ENCODE measurements around the gene PACSIN3. TPM values are rescaled to one million over a fixed set of nuclear protein-coding genes. Genes with fewer than 3 reads are reported as not detected.
"Not testable (repeated sequence)": the region's sequence is repeated elsewhere in the genome, so short reads cannot be mapped to it uniquely, and the experiment has no call there.

Gene PACSIN3
- total RNA-seq (2014; rRNA removed; shearing (Covaris generic); ENCODE audit: low replicate concordance), result 31.9 and 35.9 TPM in 2 replicates

DNA sequence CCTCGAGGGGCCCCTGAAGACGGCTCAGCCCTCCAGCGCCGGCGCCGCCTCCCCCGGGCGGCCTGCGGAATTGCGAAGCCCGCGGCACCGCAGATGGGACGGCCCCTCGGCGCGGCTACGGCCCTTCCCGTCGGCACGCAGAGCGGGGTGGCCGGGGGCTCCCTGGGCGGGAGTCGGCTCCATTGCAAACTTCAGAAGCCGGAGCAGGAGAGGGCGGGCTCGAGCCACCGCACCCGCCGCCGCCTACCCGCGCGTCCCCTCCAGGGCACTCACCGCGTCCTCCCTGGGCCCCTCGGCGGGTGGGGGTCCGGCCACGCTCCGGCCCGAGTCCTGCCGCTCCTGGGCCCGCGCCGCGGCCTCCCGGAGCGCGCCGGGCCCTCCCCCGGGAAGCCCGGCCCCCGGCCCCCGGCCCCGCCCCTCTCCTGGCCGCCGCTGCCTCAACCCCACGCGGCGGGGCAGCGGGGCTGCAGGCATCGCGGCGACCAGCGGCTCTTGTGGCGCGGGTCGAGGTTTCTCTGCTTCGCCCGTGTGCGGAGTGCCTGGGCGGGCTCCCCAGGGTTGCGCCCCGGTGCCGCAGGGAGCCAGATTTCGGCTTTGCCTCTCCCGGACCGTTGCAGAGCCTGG is at the start of gene PACSIN3:
Gene PACSIN3 (minus strand): TSS at position 359 of the 624 bp plus-strand sequence. CDS start 3,707 bp downstream, outside the sequence.
- in situ Hi-C loops (cut with HindIII; ENCODE audit: low pct_unique_long_range_greater_than_20kb, low sequenced_read_pairs), result no loop called here
- DNase-seq (ENCODE audit: low read depth), result no peak

DNA sequence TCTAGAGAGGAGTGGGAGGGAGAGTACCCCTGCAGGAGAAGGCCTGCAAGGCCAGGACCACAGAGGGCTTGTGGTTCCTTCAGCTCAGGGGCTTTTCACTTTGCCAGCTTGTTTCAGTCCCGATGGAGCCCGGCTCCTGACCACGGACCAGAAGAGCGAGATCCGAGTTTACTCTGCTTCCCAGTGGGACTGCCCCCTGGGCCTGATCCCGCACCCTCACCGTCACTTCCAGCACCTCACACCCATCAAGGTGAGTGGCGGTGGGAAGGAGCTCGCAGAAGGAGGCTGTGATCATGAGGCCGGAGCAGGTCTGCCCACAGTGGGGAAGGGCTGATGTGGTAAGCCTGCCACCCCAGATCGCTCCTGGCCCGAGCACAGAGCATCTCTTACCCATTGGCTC is 48.9 kb upstream of the PACSIN3 start:
- in situ Hi-C loops (cut with HindIII; ENCODE audit: low pct_unique_long_range_greater_than_20kb, low sequenced_read_pairs), result no loop called here
- DNase-seq (ENCODE audit: low read depth), result no peak

DNA sequence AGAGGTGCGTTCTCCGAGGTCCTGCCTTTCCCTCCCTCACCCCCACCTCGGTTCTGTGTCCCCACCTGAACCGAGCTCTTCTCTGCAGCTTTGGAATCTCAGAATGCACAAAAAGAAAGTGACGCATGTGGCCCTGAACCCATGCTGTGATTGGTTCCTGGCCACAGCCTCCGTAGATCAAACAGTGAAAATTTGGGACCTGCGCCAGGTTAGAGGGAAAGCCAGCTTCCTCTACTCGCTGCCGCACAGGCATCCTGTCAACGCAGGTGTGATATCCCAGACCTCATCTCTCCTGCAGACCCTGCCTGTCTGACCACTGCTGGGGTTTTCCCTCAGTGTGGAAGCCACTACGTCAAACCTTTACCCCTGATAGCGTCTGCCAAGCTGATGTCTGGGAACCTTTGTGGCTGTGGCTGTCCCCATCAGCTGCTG is 48.5 kb upstream of the PACSIN3 start:
- no peak for DNase-seq (ENCODE audit: low read depth)
- in situ Hi-C loops (cut with HindIII; ENCODE audit: low pct_unique_long_range_greater_than_20kb, low sequenced_read_pairs), result no loop called here

DNA sequence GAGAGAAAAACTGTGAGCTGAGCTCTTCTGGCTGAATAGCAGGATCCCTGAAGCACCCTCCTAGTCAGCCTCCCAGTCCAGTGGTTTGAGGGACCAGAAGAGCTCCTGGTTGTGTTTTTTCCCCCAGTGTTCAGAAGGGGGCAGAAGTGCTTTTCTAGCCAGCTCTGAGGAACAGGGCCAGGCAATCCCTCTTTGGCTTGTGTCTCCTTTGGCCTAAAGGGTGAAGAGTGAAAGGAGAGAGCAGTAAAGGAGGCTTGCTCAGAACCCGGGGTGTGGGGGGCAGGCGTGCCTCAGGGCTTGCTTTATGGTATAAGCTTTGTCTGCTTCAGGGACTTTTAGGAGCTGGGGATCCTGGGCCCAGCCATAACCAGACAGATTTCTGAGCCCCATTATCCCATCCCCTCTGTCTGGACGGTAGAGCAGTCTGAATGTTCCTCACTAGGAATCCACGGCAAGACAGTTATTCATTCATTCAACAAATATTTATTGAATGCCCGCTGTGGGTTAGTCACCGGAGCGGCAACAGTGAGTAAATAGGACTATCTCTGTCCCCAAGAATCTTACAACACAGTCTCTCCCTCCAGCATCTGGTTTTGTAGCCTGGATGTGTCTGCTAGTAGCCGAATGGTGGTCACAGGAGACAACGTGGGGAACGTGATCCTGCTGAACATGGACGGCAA is 47.9 kb upstream of the PACSIN3 start:
- DNase-seq (ENCODE audit: low read depth), result no peak
- in situ Hi-C loops (cut with HindIII; ENCODE audit: low pct_unique_long_range_greater_than_20kb, low sequenced_read_pairs), result no loop called here

GRCh38 chr11:47233051-47233450 is 46.8 kb upstream of the PACSIN3 start:
- in situ Hi-C loops (cut with HindIII; ENCODE audit: low pct_unique_long_range_greater_than_20kb, low sequenced_read_pairs), result no loop called here
- DNase-seq (ENCODE audit: low read depth), result no peak

DNA sequence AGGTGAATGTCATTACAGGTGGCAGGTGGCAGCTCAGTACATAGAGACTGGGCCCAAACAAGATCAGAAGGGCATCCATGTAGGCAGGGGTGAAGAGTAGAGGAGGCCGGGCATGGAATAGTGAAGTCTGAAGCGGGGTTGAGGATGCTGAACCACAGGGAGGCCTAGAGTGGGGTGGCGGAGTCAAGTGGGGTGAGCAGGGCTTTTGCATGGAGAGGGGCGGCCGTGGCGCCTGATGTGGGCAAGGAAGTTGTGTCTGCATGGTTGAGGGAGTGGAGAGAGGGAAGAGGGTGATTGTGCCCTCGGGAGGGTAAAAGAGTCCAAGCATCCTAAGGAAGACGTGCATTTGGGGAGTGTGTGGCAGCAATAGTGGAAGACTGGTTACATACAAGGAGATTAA is 42.9 kb upstream of the PACSIN3 start:
- in situ Hi-C loops (cut with HindIII; ENCODE audit: low pct_unique_long_range_greater_than_20kb, low sequenced_read_pairs), result no loop called here
- no peak for DNase-seq (ENCODE audit: low read depth)

DNA sequence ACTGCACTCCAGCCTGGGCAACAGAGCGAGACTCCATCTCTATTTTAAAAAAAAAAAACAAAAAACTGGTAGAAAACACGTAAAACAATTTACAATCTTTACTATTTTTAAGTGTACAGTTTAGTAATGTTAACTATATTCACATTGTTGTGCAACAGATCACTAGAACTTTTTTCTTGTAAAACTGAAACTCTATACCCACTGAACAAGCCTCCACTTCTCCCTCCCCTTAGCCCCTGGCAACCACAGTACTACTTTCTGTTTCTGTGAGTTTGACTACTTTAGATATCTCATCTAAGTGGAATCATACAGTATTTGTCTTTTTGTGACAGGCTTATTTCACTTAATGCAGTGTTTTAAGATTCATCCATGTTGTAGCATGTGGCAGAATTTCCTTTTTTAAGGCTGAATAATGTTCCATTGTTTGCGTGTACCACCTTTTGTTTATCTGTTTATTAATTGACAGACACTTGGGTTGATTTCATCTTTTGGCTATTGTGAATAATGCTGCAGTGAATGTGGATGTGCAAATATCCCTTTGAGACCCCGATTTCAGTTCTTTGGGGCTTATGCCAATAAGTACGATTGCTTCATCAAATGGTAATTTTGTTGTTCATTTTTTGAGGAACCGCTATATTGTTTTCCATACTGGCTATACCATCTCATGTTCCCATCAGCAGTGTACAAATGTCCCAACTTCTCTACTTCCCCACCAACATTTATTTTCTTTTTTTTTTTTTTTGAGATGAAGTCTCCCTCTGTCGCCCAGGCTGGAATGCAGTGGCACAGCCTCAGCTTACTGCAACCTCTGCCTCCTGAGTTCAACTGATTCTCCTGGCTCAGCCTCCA is 39.5 kb upstream of the PACSIN3 start:
- in situ Hi-C loops (cut with HindIII; ENCODE audit: low pct_unique_long_range_greater_than_20kb, low sequenced_read_pairs), result no loop called here
- DNase-seq (ENCODE audit: low read depth), result no peak

DNA sequence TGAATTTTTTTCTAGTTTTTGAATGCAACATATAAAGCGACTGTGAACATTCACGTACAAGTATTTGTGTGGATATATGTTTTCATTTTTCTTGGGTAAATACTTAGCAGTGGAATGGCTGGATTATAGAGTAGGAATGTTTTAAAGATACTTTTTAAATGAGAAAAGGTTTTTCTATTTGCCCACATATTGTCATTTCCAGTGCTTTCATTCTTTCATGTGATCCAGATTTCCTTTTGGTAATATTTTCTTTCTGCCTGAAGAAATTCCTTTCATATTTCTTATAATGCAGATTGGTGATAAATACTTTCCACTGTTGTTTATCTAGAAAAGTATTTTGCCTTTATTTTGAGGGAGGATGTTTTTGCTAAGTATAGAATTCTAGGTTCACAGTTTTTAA is 36.5 kb upstream of the PACSIN3 start:
- in situ Hi-C loops (cut with HindIII; ENCODE audit: low pct_unique_long_range_greater_than_20kb, low sequenced_read_pairs), result no loop called here
- no peak for DNase-seq (ENCODE audit: low read depth)

DNA sequence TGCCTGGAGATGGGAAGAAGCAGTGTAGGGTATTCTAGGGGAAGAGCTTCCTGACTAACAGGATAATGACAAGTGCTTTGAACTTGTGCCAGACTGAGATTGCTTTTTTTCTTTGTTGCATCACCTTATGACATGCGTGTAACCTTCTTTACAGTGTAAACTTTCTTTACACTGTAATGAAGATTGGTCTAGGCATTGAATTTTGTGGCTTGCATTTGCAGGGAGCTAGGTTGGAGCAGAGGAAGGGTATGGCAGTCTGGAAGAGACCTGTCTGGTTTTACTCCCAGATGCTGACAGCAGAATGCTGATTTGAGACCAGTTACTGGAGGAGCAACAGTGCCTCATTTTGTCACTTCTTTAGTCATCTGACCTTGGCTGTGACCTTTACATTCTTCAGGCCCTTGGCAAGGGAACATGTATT is 34.2 kb upstream of the PACSIN3 start:
- in situ Hi-C loops (cut with HindIII; ENCODE audit: low pct_unique_long_range_greater_than_20kb, low sequenced_read_pairs), result no loop called here
- DNase-seq (ENCODE audit: low read depth), result peak; percentile 44

DNA sequence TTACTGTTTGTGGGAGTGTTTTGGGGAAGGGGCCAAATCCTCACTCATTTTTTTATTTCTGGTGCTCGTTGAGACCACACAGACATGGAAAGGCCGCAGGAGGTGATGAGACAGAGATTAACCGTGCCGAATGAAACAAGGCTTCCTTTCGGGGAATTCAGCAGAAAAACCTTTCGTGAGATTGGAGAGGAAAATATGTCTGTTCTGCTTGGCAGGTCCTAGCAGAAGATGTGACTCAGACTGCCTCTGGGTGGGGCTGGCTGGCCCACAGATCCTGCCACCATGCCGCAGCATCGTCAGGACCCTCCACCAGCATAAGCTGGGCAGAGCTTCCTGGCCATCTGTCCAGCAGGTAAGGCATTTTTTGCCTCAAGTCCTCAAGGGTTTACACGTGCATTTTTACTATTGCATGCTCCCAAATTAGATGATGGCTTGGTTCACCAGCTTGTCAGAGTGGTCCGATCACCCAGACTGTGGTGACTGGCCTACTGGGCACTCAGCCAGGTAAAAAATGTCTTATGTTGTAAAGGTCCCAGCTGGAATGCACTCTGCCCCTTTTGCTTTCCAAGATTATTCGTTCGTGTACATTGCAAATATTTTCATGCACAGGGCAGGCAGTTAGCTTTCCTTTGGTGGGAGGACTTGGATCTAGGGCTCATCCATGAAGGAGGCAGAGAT is 30.0 kb upstream of the PACSIN3 start:
- in situ Hi-C loops (cut with HindIII; ENCODE audit: low pct_unique_long_range_greater_than_20kb, low sequenced_read_pairs), result no loop called here
- DNase-seq (ENCODE audit: low read depth), result peak; percentile 80

- in situ Hi-C loops (cut with HindIII; ENCODE audit: low pct_unique_long_range_greater_than_20kb, low sequenced_read_pairs), result no loop called here
- no peak for DNase-seq (ENCODE audit: low read depth)
Observed at GRCh38 chr11:47215366-47215910, 29.2 kb upstream of the PACSIN3 start.

DNA sequence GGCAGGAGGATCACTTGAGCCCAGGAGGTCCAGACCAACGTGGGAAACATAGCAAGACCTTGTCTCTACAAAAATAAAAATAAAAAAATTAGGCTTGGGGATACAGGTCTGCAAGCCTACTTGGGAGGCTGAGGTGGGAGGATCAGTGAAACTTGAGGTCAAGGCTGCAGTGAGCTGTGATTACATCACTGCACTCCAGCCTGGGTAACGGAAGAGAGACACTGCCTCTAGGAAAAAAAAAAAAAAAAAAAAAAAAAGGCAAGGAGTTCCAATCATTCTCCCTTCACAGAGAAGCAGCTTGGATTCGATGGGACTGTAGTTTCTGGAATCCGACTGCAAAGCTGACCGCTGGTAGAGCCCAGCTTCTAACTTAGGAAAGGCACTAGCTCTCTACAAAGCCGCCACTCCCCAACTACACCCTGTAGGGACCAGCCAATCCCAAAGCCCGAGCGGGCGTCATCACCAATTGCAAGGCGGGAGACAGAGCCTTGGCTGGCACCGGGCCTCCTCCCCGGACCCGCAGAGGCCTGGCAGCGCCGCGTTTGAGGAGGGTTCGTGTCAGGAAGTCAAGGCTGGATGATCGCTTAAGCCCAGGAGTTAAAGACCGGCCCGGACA is 27.8 kb upstream of the PACSIN3 start:
- DNase-seq (ENCODE audit: low read depth), result peak; percentile 90
- in situ Hi-C loops (cut with HindIII; ENCODE audit: low pct_unique_long_range_greater_than_20kb, low sequenced_read_pairs), result no loop called here

- no peak for DNase-seq (ENCODE audit: low read depth)
- in situ Hi-C loops (cut with HindIII; ENCODE audit: low pct_unique_long_range_greater_than_20kb, low sequenced_read_pairs), result no loop called here
Observed at GRCh38 chr11:47212938-47213337, 26.7 kb upstream of the PACSIN3 start.

DNA sequence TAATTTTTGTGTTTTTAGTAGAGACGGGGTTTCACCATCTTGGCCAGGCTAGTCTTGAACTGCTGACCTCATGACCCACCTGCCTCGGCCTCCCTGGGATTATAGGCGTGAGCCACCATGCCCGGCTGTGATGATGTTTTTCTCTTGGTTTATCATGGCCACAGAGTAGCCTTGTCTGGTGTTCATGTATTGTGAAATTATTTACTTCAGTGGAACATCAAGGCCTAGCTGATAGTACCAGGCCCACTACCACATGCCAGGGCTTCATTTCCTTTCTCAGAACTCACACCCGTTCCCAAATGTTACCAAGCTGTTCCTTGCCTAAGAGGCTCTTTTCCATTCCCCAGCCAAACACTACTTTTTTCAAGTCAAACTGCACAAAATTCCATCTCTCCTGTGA is 22.4 kb upstream of the PACSIN3 start:
- DNase-seq (ENCODE audit: low read depth), result no peak
- in situ Hi-C loops (cut with HindIII; ENCODE audit: low pct_unique_long_range_greater_than_20kb, low sequenced_read_pairs), result no loop called here

DNA sequence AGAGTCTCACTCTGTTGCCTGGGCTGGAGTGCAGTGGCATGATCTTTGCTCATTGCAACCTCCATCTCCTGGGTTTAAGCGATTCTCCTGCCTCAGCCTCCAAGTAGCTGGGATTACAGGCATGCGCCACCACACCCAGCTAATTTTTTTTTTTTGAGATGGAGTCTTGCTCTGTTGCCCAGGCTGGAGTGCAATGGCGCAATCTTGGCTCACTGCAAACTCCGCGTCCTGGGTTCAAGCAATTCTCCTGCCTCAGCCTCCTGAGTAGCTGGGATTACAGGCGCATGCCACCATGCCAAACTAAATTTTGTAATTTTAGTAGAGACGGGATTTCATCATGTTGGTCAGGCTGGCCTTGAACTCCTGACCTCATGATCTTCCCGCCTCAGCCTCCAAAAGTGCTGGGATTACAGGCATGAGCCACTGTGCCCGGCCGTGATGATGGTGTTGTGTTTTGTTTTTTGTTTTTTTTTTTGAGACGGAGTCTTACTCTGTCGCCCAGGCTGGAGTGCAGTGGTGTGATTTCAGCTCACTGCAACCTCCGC is 21.8 kb upstream of the PACSIN3 start:
- in situ Hi-C loops (cut with HindIII; ENCODE audit: low pct_unique_long_range_greater_than_20kb, low sequenced_read_pairs); DNase-seq (ENCODE audit: low read depth): not testable (repeated sequence)

- DNase-seq (ENCODE audit: low read depth), result no peak
- in situ Hi-C loops (cut with HindIII; ENCODE audit: low pct_unique_long_range_greater_than_20kb, low sequenced_read_pairs), result no loop called here
Observed at GRCh38 chr11:47207459-47207858, 21.2 kb upstream of the PACSIN3 start.

GRCh38 chr11:47206577-47206976 is 20.3 kb upstream of the PACSIN3 start:
- DNase-seq (ENCODE audit: low read depth); in situ Hi-C loops (cut with HindIII; ENCODE audit: low pct_unique_long_range_greater_than_20kb, low sequenced_read_pairs): not testable (repeated sequence)

DNA sequence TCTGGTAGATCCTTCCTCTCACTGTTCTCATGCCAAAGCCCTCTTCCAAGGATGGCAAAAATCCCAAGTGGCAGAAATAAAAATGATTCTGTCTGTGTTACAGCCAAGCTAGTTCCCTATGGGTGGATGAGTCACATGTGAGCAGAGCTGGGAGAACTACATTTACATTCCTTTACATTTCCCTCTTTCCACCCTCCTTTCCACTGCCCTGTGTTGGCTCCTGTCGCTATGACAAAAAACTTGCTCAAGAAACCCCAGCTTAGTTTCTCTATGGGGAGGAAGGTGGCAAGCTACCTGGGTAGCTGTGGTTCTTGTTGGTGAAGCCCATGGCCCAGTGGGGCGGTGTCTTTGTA is 18.4 kb upstream of the PACSIN3 start:
- DNase-seq (ENCODE audit: low read depth), result no peak

More for the DNA sequence above, 18.4 kb upstream of the PACSIN3 start:
- in situ Hi-C loops (cut with HindIII; ENCODE audit: low pct_unique_long_range_greater_than_20kb, low sequenced_read_pairs), result no loop called here
